ENCODE data around the gene SRMS.

Gene SRMS

DNA sequence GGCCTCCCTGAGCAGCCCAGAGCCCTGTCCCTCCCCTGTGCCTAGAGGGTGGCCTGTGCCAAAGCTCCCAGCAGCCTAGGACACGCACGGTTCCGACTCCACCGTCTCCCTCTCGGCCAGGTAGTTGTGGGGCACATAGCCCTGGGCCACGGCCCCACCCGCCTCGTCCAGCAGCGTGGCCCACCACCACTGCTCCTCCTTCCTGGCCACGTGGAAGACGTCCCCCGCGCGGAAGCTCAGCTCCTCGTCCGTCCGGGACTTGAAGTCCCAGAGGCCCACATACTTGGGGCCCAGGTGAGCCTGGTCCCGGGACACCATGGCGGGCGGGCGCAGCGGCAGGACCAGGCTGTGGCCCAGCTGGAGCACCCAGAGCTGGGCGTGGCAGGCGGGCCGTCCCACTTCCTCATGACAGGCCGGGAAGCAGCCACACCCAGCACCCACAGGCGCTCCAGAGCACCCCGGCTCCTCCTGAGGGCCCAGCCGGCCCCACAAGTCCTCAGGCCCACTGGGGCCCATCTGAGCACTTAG is 10.5 kb downstream of the SRMS start, which contains the start of gene PTK6:
TSS of gene PTK6 (minus strand) at position 380 of the 528 bp plus-strand sequence. CDS start at position 318, 62 bp downstream.
- no peak for DNase-seq

DNA sequence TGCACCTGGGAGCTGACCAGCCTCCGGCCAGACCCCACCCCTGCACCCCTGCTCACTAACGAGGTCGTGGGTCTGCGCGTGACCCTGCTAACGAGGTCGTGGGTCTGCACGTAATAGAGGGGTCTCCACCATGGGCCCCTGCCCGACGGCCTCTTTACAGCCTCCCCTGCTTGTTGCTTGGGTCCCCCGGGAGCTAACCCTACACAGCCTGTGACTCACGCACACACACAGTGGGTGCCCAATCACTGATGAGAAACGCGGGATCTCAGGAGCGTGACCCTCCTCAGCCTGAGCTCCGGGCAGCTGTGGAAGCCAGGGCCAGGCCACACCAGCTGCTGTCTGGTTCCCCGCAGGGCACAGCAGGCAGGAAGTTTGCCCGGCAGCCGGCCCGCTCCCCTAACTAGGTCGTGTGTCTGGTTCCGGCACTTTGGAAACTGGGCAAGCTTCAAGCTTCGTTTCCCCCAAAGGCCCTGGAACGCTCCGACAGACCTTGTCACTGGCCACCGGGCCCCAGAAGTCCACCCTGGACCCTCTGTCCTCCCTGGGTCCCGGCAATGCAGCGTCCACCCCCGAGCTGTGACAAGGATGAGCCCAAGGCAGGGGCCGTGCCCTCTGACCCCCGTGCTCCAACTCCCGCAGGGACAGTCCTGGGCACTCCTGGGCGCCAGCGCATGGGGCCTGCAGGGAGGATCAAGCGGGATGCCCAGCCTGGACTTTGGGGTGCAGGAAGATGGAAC is 11.1 kb downstream of the SRMS start:
- no peak for DNase-seq

DNA sequence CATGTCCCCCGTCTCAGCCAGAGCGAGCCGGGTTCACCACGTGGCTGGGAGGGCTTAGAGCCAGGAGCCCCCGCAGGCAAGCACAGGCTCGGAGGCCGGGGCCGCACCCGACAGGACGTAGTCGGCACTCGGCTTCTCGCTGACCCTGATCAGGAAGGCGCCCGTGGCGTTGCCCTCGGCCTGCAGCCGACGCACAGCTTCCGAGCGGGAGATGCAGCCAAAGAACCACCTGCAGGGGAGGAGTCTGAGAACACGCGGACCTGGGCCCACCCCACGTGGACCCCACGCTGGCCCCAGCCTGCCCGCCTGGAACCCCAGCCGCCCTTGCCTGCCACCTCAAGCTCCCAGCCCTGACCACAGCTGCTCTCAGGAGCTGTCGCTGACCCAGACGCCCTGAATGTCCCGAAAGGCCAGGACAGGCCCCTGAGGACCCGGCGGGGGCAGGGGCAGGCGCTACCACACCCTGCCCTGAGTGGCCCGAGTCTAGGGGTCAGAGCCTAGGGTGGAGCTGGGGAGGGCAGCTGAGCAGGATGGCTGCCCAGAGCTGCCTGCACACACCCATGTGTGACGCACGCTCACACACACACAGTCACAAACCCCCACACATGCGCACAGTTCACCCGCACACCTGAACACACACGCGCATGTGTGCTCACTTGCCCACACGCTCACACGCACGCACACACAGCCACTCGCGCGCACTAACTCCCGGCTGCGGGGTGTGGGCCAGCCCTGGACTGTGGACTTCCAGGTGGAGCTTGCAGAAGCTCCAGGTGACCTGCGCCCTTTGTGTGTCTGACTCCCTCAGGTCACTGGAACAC is 12.5 kb downstream of the SRMS start:
- no peak for DNase-seq

DNA sequence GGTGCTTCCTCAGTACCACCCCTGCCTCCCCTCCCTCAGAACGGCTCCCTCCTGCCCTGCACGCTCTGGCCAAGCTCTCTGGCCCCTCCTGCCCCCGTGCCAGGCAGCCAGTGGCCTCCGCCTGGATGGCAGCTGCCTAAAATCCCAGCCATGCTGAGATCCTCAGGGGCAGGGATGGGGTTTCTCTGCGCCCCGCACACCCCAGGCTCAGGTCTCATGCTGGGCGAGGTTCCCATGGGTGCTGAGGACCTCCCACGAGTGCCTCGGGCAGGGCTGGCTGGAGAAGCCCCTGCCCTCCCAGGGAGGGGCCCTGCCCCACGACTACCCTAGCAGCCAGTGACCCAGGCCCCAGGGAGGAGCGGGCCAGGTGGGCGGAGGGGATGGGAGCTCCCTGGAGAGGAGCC is 13.1 kb downstream of the SRMS start:
- DNase-seq = no peak

DNA sequence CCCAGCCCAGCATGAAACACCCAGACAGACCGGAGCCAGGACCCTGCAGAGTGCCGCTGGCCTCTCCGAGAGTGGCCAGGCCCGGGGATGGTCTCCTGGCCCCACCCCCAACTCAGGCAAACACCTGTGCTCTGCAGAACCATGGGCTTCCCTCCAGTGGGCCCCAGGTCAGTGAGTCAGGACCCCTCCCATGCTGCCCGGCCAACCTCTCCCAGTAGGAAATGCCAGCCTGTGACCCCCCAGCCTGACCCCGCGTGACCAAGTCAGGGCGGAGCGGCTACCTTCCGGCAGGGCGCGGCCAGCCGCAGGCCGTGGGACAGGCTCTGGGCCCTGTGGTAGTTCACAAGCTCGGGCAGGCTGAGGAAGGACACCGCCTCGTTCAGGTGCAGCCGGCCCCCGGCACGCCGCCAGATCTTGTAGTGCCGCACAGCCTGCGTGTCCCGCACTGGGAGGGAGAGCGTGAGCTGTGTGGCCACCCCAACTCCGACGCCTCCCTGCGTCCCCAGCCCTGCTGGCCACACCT is 13.6 kb downstream of the SRMS start:
- DNase-seq = no peak

DNA sequence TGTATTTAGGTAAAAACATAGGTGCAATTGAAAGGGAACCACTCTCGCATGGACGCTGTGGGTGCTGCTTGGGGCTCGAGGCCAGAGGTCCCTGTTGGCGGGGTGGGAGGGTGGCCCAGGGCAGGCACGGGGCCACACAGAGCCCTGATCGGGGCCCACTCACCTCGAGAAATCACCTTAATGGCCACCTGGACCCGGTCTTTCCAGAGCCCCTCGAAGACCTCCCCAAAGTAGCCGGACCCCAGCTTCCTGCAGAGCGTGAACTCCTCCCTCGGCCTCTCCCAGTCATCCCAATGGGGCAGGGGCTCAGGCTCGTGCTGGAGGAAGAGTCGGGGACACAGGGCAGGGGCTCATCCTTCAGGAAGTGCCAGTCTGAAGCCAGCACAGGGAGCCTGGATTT is 14.2 kb downstream of the SRMS start:
- no peak for DNase-seq

DNA sequence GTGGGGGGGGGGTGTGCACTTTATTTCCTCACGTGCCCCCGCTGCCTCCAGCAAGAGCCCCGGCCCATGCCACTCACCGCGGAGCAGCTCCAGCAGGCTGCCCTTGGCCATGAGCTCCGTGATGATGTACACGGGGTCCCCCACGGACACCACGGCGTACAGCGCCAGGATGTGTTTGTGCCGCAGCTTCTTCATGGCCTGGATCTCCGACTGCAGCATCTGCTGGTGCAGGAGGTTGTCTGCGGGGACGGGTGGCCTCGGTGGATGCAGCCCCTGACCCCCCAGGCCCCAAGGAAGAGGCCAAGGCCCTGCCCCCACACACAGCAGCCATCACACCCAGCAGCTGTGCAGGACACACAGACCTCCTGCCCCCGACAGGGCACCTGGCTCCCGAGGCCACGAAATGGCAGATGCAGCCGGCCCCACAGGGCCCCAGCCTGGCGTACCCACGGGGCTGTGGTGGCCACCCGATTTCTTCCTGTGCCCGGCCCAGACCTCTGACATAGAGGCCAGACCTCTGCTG is 15.0 kb downstream of the SRMS start:
- DNase-seq = no peak

DNA sequence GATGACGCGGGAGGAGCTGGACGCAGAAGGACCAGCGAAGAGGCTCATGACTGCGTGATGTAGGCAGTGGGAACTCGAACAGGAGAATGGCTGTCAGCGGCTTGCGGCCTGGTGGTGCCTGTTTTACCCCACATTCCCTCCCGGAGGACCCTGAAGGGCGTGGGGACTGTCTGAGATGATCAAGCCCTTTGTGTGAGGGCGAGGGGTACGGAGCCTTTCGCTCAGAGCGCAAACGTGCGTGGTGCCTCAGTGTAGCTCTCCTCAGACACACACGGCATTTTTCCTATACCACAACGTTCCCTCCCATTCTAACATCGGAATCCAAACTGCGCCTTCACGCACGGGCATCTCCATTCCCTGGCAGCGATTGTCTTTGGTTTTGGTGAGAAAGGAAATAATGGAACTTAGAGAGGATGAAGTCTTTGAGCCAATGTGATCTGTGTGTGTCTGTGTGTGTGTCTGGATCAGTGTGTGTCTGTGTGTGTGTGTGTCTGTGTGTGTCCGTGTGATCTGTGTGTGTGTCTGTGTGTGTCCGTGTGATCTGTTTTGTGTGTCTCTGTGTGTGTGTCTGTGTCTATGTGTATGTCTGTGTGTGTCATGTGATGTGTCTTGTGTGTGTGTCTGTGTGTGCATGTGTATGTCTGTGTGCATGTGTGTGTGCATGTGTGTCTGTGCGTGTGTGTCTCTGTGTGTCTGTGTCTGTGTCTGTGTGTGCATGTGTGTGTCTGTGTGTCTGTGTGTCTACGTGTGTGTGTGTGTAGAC is 15.7 kb downstream of the SRMS start:
- no peak for DNase-seq

DNA sequence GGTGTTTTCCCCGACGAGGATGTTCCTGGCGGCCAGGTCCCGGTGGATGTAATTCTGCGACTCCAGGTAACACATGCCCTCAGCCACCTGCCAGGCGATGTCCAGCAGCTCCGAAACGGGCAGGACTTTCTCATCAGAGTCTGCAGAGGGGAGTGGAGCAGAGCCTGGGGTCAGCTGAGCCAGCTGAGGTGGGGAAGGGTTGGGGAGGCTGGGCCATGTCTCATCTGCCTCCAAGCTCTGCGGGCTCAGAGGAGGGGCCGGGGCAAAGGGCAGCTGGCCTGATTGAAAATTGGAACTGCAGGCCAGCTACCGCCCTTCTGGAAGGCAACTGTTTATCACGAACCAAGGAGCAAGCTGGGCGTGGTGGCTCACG is 16.8 kb downstream of the SRMS start:
- no peak for DNase-seq

DNA sequence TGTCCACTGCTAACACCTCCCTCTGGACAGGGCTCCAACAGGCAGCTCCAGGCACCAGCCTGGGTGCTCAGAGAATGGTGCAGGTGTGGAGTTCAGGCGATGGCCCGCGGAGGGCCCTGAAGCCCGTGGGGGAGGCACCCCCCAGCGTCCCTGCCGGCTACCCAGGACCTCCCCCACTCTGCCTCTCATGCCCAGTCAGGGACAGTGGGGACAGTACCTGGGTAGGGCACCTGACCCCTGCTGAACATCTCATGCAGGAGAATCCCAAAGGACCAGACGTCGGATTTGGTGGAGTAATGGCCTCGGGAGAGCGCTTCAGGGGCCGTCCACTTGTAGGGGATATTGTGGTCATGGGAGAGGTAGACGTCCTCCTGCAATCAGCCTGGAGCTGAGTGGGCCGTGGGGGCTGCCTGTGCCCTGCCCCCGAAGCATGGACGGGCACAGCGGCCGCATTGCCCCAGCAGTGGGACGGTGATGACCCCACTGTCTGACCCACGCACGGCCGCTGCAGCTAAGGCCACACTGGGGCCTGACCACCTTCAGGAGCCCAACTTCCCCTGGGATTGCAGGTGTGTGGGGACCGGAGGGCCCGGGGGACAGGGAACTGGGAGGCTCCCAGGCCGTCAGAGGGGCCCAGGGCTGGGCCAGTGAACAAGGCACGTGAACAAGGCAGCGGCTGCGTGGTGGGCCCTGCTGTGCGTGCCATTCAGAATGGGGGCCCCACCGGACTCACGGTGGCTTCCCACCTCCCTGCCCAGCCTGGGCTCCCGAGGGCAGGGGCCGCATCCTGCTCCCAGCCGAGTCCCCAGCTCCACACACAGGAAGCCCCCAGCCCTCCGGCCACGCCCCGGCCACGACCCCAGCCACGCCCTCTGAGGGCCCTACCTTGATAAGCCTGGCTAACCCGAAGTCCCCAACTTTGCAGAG is 17.4 kb downstream of the SRMS start:
- DNase-seq = no peak

DNA sequence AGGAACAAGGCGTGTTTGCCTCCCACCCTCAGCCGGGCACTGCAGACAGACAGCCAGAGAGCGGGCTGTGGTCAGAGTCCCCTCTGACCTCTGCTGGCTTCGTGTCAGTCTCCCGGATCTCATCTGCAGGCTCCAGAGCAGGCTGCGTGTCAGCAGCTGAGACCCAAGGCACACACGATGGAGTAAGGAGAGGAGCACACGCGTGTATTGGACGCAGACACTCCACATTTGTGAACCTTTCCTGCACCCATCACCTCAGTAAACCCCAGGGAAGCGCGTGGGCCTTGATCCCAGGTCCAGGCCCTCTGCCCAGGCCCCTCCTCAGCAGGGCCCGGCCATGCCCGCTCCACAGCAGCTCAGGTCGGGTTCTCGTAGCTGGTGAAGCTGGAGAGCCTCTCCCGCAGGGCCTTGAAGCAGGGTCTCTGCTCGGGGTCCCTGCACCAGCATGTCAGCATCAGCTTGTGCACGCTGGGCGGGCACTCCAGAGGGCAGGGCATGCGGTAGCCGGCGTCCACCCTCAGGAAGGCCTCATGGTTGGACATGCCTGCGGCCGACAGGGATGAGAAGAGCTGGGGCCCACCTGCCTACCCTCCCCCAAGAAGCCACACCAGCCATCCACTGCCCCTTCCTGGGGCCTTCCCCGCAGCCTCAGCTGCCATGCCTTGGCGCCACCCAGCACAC is 18.2 kb downstream of the SRMS start:
- no peak for DNase-seq

DNA sequence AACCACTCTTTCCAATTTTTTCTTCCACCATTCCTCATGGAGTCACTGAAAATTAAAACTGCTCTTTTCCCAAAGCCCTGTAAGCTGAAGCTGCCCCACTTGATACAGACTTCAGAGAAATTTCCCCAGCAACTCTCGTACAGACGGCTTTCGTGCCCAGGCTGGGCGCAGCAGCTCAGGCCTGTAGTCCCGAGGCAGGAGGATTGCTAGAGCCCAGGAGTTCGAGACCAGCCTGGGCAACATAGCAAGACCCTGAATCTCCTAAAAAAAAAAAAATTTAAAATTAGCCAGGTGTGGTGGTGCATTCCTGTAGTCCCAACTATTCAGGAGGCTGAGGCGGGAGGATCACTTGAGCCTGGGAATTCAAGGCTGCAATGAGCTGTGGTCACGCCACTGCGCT is 20.4 kb downstream of the SRMS start:
- DNase-seq = no peak

DNA sequence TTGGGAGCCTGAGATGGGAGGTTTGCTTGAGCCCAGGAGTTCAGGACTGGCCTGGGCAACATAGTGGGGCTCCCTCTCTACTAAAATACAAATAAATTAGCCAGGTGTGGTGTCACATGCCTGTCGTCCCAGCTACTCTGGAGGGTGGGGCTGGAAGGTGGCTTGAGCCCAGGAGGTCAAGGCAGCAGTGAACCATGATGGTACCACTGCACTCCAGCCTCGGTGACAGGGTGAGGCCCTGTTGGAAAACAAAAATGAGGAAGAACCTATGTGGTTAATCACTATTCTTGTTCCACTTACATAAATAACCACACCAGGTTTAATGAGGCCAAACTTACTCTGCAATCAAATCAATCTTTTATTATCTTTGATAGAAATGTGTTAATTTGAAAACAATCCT is 21.6 kb downstream of the SRMS start:
- no peak for DNase-seq

DNA sequence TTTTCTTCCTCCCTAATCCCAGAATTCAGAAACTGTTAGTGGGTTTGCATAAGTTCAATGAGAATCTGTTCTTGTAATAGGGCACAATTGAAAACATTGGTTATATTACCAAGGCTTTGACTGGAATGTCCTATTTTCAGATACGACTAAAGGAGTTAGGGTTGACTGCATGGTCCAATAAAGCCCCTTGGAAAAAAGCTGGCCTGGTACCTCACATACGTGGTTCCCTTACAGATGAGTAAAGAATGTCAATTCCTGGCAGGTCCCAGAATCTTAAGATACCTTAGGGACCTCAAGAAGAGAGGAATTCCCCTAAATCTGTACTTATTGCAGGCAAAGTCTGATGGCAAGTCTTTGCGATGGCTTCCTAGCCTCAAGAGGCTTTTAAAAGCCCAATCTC is 22.4 kb downstream of the SRMS start:
- no peak for DNase-seq

DNA sequence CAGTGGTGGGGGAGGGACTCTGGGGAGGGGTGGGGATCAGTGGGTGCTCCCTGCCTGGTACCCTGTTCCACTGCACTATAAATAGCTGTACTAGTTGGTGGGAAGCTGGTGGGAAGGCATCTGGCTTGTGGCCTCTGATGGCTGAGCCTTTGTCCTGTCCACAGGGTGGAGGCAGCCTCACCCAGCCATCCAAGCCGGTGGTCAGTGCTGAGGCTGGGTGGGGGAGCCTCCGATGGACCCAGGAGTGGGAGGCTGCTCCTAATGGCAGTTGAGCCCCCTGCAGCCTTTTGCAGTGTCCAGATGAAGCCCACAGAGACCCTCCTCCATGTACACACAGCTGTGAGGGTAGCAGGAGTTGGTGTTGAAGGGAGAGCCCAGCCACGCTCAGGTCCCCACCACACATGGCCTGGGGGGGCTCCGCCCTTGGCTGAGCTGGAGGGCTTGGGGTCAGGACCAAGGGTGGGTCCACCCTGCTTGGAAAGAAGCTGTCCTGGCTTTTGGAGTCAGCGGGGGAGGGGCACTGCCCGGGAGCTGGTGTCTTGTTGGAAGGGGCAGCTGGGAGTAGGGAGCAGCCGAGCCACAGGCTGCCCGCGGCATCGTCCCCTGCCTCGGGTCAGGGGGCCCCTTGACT is 24.5 kb downstream of the SRMS start:
- no peak for DNase-seq

DNA sequence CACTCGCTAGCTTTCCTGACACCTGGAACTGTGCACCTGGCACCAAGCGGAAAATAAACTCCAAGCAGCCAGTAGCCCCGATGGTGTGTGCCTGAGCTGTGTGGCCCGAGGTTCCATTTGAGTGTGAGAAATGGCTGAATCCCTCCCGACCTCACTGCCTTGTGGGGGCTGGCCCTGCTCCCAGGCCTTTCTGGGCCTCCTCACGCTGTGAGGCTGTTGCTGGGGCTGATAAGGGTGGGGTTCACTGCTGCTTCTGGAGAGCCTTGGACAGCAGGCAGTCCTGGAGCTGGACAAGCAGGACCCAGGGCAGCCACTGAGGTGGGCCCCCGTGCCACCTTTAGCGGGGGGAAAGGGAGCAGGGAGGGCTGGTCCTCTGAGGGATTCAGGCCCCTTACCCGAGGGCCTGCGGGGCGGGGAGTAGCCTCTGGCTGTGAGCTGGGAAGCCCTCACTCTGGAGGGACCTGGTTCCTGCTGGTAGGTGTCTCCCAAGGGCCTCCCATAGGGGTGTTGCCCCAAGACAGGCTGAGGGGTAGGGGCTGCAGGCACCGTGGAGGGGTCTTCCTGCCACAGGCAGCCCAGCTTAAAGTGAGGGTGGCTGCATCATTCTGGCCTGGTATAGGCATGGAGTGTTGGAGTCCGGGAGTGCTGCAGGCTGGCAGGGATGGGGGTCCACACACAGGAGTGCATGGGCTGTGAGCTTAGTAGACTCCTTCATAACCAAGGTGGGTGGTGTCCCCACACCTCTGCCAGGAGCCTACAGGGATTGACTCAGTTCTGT is 25.3 kb downstream of the SRMS start:
- DNase-seq = no peak

DNA sequence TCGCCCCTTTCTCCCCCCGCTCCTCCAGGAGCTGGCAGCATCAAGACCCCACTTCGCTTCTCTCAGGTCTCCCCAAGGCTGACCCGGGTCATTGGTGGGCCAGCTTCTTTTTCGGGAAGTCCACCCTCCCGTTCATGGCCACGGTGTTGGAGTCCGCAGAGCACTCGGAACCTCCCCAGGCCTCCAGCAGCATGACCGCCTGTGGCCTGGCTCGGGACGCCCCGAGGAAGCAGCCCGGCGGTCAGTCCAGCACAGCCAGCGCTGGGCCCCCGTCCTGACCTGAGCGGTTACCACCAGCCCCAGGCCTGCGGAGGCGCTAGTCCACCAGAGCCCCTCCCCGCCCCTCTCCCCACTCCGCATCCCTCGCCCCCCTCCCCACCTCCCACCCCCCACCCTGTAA is 25.9 kb downstream of the SRMS start:
- DNase-seq = no peak

DNA sequence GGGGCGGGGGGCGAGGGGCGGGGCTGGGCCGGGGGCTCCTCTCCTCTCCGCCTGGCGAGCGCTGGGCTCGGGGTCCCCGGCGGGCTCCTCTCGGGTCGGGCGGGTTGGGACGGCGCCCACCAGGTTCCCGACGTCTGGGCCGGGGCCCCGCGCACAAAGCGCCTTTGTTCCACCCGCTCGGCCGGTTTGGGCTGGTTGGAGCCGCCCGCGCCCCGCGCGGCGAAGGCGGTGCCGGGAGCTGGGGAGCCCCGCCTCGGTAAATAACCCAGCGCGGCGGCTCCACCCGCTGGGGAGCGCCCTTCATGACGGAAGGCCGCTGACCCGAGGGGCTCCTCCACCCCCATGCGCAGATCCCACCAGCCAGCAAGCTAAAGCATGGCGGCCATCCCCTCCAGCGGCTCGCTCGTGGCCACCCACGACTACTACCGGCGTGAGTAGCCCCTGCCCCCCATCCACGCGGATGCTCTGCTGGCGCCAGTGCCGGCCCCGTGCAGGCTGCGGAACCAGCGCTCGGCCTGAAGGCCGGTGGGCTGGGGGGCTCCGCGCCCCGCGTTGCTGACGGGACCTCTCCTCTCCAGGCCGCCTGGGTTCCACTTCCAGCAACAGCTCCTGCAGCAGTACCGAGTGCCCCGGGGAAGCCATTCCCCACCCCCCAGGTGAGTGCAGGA is 26.5 kb downstream of the SRMS start:
- DNase-seq = no peak

DNA sequence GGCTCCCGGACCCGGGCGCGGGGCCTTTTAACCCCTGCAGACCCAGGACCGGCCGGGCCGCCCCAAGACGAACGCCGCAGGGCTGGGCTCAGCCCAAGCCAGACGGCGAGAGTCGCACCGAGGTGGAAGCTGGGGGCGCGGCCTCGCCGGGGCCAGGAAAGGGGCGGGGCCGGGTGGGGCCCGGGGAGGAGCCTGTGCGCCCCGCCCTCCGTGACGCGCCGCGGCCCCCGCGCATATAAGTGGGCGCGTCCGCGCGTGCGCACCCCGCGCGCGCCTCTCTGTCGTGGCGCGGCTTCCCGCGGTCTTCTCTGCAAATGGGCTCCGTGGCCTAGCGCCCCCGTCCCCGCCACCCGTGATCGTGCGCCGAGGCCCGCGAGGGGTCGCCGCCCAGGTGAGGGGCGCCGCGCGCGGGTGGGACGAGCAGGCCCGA is 27.0 kb downstream of the SRMS start, which contains the start of gene PPDPF:
TSS of gene PPDPF (plus strand) at position 262 of the 430 bp plus-strand sequence. CDS start 544 bp downstream, outside the sequence.
- DNase-seq = no peak
